RPMI7951 (cell line): ENCODE results near the gene ST7L. TPM values are rescaled to one million over a fixed set of nuclear protein-coding genes. Genes with fewer than 3 reads are reported as not detected.

Source experiments
- DNase-seq: peaks from one replicate; pipeline ENCODE4 v3.0.0-alpha.2; 2012; ENCODE audit warnings: low read depth
- total RNA-seq: library from RNA; depleted of rRNA; stranded (reverse); fragments of >200 nt; shearing (Covaris generic); gene quantifications from 2 replicates; pipeline ENCODE4 v1.2.3, GENCODE V29; 2014

The ST7L gene
- total RNA-seq, 1 experiment from 2014 or later = 27.4 TPM

DNA sequence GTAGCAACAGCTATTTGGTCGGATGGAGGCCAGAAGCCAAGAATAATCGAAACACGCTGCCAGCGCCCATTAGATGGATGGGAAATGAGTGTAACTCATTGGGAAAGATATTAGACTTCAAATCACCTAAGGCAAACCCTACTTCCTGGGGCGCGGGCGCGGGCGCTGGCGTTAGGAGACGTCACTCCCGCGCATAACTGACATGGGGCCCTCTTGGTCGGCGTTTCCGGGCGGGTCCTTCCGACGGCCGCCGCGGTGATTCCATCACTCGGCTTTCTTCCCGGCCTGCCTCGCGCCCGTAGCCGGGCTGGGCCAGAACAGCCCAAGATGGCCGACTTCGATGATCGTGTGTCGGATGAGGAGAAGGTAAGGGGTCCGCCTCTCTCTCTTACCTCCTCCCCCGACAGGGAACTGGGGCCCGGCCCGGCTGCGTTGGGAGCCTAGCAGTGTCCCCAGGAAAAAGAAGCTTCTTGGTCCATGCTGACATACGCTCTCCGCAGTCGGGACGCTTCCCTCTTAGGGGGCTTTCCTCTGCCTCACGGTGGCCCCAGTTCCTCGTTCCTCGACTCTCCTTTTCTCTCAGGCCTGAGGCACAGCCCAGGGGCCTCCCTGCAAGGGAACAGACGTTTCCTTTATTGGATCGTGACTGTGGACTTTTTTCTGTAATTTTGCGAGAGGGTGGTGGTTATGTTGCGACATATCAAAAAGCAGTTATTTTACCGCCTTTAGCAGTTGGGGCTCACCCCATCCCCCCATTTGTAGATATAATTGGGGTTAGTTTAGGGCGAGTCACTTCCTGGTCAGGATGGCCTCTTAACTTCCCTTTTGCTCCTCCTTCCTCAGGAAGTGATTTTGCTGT, 806 bp upstream of the ST7L start, which contains the start of gene CAPZA1:
Gene CAPZA1 (plus strand): TSS at position 315 of the 859 bp plus-strand sequence. CDS start 13 bp downstream, at position 328.
- DNase-seq = peak; percentile 93

DNA sequence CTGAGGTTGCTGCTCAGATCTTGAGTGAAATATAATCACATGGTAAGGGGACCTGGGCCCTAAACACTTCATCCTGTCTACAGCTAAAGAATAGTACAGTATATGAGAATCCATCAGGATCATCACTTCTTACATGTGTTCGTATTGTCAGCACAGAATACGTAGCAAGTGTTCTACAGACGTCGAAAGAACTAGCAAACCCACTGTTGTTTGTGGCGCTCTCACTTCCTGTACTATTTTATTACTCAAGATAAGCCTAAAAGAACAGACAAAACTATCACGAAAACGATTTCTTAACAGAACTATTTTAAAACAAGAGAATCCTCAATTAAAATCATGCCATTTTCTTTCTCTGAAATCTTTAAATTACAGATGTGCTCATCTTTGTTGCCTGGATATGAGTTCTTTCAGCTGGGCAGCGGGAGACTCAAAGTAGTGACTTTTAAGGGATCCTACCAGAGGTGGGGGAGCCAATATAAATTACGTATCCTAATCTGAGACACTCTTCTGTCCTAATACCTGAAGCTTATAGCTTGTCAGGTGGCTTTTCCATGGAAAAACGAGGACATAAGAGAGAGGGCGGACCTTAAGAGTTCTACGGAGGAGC, 724 bp downstream of the ST7L start:
- DNase-seq = peak; percentile 26

DNA sequence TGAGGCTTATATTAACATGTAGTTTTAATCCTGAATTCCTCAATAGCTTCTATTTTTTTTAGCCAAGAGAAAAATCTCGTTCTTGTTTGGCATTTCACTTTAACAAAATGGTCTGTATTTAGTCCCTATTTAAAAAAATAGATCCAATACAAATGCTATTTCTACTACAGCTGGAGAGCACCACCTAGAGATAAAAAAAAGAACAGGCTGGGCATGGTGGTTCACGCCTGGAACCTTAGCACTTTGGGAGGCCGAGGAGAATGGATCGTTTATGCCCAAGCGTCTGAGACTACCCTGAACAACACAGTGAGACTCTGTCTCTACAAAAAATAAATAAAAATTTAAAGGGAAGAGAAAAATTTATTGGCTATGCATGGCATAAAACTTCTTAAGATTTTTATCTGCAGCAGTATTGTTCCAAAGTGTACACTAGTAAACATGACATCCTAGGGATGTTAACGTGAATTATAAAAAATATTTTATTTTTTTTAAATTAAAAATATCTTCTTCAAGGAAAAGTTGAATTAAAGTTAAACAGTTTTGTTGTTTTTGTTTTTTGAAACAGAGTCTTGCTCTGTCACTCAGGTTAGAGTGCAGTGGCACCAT, 4.4 kb downstream of the ST7L start:
- peak; percentile 51 for DNase-seq

DNA sequence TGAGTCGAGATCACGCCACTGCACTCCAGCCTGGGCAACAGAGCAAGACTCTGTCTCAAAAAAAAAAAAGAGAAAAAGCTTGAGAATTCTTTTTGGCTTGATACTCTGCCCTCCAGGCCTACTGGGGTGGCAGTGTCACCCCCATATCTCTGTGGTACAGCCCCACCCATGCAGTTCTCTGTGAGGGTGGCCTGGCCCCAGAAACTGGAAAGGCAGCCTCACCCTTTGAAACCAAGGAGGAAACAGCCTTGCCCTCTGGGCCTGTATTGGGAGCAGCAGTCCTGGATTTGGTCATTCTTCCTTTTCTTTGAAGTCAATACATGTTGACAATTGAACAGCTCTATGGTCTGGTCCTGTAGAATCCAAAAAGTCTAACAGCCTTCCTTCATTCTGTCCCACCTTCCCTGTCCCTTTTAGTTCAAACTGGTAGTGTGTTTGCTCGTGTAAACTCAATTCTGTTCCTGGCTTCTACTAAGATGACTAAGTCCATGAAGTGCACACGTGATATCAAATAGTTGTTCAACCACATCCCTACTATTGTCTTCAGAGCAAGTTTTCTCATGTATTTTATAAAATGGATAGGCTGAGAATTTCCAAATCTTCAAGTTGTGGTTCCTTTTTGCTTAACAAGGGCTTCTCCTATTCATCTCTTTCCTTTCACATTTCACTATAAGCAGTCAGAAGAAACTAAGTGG, 13.2 kb downstream of the ST7L start:
- peak; percentile 48 for DNase-seq

DNA sequence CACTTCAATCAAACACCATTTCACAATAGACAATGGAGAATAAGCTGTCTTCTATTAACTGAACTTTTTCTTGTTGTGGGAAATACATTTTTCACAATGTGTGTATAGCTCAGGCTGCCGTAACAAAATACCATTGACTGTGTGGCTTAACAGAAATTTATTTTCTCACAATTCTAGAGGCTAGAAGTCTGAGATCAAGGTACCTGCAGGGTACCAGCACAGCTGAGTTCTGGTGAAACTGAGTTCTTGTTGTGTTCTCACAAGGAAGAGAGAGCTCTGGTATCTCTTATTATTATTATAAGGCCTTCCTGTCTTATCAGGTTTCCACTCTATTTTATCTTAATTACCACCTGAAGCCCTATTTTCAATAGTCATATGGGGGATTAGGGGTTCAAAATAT, 15.4 kb downstream of the ST7L start:
- DNase-seq = no peak

DNA sequence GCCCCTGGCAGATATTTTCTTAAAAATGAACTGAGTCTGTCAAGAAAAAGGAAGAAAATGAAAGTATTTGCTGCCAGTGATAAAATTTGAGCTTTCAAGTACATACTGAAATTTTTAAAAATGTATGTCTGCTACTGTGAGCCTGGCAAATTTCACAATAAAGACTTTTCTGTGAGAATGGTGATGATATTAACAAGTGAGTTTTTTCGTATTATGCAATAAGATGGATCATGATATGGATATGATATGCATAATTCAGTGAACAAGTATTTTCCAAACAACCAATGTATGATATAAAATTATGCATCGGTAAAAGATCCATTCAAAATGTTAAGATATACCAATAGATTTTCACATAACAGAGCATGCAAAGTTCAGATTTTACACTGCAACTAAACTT, 15.9 kb downstream of the ST7L start:
- no peak for DNase-seq

DNA sequence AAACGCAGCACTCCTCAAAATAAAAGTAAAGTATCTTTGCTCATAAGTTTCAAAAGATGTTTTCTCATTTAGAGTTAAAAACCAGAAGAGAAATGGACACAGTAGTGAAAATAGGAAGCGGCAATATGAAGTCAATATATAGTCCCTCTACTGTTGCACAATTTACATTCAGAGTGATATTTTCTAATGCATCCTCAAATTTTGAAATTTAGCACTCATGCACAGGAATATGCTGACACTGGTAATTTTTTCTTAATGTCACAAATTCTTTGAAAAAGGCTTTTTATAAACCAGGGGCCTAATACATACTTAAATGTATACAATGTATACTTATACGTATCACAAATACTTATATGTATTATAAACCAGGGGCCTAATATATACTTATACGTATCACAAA, 19.5 kb downstream of the ST7L start:
- no peak for DNase-seq

DNA sequence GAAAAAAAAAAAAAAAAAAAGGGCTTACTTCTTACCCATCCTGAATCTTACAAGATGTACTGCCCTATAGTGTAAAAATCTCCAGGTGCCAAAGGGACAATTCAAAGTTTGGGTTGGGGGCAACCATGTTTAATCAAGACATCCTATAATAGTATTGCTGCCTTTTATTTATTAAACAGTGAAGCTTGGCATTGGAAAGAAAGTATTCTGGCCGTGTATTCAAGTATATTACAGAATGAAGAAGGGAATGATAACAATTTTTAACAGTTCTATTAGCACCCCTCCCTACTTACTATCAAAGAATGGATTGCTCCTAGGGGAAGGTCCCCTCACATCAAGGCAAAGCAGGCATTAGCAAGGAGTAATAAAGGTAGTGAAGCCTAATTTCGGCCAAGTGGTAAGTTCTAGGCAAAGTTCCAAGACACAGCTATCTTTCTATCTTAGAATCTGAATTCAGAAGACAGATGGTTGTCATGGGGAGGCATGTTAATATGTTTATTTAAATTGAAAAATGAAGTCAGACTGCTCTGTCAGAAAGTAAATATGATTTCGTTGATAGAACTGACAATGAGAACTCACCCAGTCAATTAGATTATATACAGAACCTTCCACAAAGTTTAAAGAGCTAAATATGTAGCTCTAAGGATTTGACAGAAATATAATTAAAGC, 24.6 kb downstream of the ST7L start:
- DNase-seq = no peak

DNA sequence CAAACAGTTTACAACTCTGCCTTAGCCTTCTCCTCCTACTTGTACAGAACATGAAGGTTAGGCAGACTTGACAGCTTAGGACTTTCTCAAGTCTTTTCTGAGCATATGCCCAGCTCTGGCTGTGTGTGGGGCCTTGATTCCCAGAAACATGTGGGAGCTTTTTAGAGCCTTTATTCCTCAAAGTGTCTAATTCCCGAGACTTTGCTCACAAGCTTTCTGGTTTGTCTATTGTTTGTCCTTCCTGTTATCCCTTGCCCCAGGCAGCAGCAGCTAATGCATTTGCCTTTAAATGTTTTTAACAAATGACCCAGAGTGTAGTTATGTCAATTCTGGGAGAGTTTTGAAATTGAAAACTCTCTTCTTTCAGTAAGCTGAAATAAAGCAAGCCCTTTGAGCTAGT, 29.2 kb downstream of the ST7L start:
- DNase-seq = no peak

DNA sequence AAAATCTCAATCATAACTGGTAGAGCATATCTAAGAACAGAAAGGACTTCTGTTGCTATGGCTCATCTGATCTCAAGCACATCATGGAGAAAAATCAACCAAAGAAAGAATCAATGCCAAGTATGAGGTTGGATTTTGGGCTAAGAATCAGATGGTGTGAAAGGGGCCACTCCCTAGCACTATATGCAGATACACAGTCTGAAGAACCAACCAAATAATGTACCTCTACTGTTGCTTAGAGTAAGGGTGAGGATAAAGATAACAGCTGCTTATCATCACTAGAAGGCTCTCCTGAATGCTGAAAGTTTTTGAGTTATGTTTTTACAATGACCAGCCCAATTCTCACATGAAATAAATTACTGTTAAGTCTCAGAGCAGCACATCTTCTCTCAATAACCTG, 35.6 kb downstream of the ST7L start:
- DNase-seq = no peak

DNA sequence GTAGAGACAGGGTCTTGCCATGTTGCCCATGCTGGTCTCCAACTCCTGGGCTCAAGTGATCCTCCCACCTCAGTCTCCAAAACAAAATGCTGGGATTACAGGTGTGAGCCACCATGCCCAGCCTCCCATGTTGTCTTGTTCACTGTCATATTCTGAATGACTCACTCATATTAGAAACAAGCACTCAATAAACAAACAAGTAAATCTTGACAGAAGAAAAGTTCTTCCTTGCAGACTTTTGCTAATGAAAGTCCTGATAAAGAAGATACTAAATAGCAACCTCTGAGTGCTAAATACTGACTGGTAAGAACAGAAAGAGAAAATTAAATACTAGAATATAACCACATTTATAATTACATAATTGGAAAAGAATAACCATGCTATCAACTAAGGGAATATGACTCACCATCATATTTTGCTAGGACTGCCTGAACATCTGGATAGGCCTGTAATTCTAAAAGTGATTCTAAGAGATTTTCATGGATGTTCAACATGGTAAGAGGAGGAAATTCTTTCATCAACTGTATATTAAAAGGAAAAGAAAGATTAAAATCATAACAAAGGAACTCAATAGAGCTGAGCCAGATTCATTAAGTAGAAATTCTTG, 37.3 kb downstream of the ST7L start:
- no peak for DNase-seq

DNA sequence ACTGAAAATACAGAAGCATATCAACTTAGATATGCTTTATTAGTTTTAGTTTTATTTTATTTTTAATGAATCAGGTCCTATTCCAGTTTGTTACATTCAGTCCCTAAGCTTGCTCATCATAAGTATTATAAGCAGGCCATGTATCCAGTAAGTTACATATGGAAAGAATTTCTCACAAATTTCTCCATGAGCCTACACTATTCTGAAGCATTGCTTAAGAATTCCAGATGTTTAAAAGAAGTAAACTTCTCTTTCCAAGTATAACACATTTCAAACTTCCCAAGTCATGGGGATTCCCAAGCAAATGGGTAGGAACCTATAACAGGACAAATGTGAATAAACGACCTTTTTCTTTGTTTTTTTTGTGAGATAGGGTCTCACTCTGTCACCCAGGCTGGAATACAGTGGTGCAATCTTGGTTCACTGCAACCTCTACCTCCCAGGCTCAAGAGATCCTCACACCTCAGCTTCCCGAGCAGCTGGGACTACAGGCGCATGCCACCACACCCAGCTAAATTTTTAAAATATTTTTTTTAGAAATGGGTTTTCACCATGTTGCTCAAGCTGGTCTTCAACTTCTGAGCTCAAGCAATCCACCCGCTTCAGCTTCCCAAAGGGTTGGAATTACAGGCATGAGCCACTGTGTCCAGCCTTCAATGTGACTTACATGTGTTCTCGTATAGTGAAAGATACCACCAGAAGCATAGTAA, 39.0 kb downstream of the ST7L start:
- no peak for DNase-seq

DNA sequence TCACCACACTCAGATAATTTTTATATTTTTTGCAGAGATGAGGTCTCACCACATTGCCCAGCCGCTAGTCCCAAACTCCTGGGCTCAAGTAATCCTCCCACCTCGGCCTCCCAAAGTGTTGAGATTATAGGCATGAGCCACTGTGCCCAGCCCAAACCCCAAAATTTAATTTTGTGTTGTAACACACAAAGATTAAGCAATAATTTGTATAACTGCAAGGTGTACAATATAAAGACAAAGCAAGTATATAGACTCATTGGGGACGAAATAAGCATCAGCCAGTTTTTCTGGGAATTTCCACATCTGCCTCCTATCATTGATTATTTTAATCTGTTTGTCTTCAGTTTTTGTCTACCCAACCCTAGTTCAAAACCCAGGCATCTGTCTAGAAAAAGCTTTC, 42.7 kb downstream of the ST7L start:
- DNase-seq = no peak

DNA sequence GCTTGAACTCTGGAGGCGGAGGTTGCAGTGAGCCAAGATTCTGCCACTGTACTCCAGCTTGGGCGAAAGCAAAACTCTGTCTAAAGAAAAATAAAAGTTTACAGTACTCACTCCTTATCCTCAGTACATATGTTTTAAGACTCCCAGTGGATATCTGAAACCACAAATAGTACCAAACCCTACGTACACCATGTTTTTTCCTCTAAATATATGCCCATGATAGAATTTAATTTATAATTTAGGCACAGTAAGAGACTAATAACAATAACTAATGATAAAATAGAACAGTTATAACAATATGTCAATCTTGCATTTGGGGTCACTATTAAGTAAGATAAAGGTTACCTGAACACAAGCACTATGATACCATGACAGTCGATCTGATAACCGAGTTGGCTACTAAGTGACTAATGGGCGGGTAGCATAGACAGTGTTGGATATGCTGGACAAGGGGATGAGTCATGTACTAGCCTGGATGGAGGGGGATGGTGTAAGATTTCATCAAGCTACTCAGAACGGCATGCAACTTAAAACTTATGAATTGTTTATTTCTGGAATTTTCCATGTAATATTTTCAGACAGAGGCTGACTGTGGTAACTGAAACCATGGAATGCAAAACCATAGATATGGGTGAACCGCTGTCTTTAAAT, 43.7 kb downstream of the ST7L start:
- peak; percentile 86 for DNase-seq

DNA sequence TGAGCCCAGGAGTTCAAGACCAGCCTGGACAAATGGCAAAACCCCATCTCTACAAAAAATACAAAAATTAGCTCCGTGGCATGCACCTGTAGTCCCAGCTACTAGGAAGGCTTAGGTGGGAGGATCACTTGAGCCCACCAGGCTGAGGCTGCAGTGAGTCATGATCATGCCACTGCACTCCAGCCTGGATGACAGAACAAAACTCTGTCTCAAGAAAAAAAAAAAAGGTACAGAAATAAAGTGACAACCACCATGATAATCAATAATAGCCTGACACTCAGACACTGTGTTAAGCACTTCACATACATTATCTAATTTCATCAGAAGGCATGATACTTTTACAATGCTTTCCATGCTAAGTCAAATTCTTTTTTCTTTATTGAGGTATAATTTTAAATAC, 53.1 kb downstream of the ST7L start:
- no peak for DNase-seq

DNA sequence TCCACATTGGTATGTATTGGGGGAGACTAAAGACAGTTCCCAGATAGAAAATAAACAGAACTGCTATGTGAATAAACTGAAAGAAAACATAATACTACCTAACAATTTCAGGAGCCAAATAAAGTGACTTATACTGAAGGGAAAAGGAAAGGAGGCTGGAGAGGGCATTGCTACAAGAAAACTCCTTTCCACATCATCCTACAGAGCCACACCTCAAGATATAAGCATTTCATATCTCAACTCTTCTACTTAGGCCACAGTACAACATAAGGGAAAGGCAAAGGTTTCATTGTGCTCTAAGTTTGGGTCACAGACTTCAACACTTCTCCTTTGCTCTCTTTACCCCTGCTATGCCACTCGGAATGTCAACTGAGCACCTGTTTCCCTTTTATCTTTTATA, 54.9 kb downstream of the ST7L start:
- no peak for DNase-seq

DNA sequence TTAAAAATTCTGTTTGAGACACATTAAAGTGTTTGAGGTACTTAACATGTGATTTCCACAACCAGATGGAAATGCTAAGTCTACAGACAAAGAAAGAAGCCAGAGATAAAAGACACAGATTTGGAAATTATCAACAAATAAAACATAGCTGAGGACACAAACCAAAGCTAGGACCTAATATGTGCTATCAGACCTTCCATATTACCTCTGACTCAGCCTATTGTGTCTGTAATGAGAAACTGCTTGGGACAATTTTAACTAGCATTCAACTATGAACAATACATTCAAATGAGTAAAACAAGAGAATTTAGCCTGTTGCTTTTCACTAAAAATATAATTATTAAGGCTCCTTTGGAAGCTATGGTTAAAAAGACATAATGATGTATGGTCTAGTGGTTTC, 55.6 kb downstream of the ST7L start:
- DNase-seq = no peak

DNA sequence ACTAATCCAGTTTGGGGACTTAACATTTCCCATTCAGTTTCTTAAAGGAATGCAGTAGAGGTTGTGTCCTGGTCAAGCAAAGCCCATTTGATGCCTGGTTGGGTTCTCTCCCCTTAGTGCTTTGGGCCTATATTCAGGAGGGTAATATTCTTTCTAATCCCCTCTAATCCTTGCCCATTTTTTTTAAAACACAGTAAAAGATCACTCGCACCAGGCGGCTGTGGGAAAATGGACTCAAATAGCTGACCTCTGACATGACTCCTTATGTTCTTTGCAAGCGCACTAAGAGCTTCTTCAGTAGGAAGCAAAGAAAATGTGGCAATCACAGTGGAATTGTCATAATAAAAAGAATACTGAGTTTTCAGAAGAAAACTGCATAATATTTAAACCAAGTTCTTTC, 60.3 kb downstream of the ST7L start:
- DNase-seq = no peak

DNA sequence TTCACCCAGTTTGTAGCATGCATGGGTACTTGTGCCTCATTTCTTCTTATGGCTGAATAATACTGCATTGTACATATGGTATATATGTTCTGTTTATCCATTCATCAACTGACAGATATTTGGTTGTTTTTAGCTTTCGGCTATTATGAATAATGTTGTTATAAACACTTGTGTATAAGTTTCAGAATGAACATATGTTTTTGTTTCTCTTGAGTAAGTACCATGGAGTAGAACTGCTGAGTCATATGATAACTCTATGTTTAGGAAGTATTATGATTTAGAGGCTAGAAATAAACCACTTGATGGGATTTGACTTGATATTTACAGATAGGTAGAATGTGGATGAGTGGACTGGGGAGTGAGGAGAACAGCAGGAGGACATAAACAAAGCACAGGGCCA, 61.6 kb downstream of the ST7L start:
- DNase-seq = peak; percentile 29

DNA sequence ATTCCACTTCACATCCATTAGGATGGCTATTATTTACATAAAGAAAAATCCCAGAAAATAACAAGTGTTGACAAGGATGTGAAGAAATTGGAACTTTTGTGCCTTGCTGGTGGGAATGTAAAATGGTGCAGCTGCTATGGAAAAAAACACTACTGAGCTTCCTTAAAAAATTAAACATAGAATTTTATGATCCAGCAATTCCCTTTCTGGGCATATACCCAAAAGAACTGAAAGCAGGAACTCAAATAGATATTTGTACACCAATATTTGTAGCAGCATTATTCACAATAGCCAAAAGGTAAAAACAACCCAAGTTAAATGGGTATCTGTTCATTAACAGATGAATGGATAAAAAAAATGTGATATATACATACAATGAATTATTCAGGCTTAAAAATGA, 64.5 kb downstream of the ST7L start:
- no peak for DNase-seq
